T1000 (cell line): Measurements from ENCODE around the gene GIN1.
"Not testable (repeated sequence)": the region's sequence is repeated elsewhere in the genome, so short reads cannot be mapped to it uniquely, and the experiment has no call there.

Experiments
- DNase-seq: peaks from one replicate; lab custom pipeline; 2025; ENCODE audit warnings: mixed read lengths; lab: John Stamatoyannopoulos, UW

Gene GIN1

GRCh38 chr5:103110403-103110802 is 9.5 kb downstream of the GIN1 start:
- no peak for DNase-seq

- DNase-seq, result no peak
Measured at GRCh38 chr5:103109277-103109676, 10.7 kb downstream of the GIN1 start.

DNA sequence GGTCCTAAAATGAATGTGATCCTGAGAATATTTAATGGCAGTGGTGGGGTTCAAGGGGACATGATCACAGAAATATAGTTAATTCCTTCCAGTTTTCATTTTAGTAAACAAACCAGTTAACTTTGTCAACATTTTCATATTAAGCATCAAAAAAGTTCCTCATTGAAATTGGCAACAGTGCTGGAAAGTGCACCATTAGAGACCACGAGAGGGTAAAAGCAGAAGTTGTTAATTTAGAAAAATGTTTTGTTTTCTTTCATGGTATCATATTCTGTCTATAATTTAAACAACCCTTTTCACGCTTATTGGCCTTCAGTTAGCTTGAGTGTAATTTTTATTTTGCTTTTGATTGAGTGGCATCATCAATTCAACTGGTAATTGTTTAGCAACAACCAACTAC is 11.9 kb downstream of the GIN1 start:
- DNase-seq, result no peak

DNA sequence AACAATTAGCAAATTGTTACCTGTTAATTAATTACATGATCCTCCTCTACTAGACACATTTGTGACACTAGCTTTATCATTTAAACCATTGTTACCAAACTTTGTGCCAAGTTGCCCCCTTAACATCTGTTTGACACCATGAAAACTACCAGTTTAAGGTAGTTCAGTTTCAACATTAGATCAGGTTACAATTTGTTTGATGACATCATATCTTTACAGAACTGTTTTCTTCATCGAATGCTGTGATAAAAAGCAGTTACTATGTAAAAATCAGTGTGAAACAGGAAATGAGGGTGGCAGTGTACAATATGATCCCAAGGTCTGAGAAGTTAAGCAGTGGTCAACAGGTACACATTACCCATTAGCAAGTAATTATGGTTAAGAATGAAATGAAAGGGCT is 17.7 kb downstream of the GIN1 start:
- no peak for DNase-seq

GRCh38 chr5:103101079-103101750 is 18.7 kb downstream of the GIN1 start:
- DNase-seq, result no peak

- DNase-seq, result no peak
Measured at GRCh38 chr5:103098993-103099392, 20.9 kb downstream of the GIN1 start.

- no peak for DNase-seq
Measured at GRCh38 chr5:103094737-103095136, 25.2 kb downstream of the GIN1 start.

- DNase-seq, result no peak
Measured at GRCh38 chr5:103093727-103094126, 26.2 kb downstream of the GIN1 start.

DNA sequence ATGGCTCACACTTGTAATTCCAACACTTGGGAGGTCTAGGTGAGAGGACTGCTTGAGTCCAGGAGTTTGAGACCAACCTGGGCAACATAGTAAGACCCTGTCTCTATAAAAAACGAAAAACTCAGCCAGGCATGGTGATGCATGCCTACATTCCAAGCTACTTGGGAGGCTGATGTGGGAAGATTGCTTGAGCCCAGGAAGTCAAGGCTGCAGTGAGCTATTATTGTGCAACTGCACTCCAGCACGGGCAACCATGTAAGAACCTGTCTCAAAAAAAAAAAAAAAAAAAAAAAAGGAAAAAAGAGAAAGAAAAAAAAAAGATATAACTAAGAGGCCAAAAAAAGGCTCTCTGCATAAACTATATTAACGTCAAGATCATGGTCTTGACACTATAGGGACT is 27.3 kb downstream of the GIN1 start:
- DNase-seq, result no peak

GRCh38 chr5:103090791-103091190 is 29.1 kb downstream of the GIN1 start:
- DNase-seq, result no peak

DNA sequence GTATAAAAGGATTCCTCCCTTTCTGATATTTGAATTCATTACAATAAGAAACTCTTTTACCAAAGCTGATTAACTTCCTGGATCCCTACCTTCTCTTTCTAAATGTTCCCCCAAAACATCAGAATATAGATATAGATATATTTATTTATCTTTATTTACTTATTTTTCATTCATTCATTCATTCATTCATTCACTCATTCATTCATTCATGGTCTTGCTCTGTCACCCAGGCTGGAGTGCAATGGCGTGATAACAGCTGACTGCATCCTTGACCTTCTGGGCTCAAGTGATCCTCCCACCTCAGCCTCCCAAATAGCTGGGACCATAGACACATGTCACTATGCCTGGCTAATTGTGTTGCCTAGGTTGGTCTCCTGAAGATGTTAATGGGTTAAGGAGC is 30.7 kb downstream of the GIN1 start:
- DNase-seq, result no peak

GRCh38 chr5:103086547-103086946 is 33.4 kb downstream of the GIN1 start:
- no peak for DNase-seq

DNA sequence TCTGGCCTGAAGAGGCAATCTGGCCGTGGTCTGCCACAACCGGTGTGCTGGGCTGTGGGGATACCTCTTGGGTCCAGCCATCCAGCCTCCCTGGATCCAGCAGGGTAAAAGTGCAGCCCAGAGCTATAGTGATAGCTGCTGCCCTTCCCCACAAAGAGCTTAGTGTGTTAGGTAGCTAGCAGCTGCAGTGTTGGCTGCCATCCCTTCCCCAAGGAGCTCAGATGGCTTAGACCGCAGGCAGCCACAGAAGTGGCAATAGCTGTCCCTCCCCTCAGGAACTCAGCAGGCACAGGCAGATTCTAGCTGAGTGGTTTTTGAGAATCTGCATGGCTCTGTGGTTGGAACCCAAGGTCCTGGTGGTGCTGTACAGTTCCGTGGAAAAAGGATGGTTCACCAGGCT is 40.1 kb downstream of the GIN1 start:
- no peak for DNase-seq

- DNase-seq, result no peak
Measured at GRCh38 chr5:103075442-103075841, 44.5 kb downstream of the GIN1 start.

DNA sequence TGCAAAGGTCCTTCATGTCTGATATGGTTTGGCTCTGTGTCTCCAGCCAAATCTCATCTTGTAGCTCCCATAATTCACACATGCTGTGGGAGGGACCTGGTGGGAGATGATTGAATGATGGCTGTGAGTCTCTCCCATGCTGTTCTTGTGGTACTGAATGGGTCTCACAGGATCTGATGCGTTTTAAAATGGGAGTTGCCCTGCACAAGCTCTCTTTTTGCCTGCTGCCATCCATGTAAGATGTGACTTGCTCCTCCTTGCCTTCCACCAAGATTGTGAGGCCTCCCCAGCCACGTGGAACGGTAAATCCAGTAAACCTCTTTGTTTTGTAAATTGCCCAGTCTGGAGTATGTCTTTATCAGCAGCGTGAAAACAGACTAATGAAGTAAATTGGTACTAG is 46.4 kb downstream of the GIN1 start:
- not testable (repeated sequence) for DNase-seq

DNA sequence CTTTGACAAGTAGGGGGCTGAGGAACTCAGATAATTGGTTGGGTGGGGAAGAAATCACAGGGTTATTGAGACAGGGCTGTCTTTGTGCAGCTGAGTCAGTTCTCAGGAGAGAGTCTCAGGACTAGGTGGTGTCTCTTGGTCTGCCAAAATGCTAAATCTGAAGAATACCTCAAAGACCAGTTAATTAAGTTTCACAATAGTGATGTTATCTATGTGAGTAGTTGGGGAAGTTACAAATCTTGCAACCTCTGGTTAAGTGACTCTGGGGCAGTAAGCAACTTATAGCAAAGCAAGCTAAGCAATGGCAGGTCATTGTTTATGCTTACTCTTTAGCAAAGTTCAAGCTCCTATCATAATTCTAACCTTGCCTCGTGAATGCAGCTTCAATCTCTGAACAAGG is 53.6 kb downstream of the GIN1 start:
- DNase-seq, result no peak

DNA sequence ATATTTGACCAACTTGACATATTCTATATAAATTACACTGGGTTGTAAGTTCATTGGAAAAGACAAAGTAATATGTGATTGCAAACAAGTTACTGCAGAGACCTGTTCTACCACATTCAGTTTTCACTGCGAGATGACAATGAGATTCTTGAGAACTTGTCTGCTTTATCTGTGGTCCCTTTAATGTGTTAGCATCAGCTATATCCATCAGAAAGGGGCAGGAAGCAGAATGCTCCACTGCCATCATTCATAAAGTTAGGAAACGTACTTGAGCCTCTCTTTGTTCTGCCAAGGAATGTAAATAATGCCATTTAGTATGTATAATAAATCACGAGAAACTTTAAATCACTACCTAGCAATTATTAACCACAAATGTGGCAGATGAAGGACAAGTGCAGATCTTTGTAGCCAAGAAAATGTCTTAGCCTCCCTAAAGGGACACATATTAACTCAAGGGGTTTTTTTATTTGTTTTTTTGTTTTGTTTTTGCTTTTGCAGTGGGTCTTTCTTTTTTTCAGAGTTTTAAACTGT is 59.4 kb downstream of the GIN1 start:
- DNase-seq, result no peak

GRCh38 chr5:103059525-103059924 is 60.4 kb downstream of the GIN1 start:
- DNase-seq, result no peak

DNA sequence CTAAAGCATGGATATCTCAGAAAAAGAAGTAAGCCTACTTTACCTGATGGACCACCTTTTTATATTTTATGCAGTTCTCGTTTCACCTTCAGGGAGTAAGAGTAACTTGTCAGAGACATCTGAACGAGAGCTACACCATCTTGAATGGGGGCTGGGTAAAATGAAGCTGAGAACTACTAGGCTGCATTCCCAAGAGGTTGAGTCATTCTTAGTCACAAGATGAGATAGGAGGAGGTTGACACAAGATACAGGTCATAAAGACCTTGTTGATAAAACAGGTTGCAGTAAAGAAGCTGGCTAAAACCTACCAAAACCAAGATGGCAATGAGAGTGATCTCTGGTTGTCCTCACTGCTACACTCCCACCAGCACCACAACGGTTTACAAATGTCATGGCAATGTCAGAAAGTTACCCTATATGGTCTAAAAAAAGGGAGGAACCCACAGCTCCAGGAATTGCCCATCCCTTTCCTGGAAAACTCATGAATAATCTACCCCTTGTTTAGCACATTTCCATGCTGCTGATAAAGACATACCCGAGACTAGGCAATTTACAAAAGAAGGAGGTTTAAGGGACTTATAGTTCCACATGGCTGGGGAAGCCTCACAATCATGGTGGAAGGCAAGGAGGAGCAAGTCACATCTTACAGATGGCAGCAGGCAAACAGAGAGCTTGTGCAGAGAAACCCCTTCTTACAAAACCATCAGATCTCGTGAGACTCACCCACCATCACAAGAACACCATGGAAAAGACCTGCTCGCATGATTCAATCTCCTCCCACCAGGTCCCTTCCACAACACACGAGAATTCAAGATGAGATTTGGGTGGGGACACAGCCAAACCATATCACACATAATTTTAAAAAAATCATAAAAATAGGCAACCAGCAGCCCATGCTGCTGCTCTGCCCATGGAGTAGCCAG is 62.5 kb downstream of the GIN1 start:
- no peak for DNase-seq

GRCh38 chr5:103046706-103047105 is 73.2 kb downstream of the GIN1 start:
- not testable (repeated sequence) for DNase-seq

- DNase-seq, result no peak
Measured at GRCh38 chr5:103041071-103041676, 78.8 kb downstream of the GIN1 start.

- no peak for DNase-seq
Measured at GRCh38 chr5:103037673-103038455, 82.1 kb downstream of the GIN1 start.
